GM21390 (cell line): Measurements from ENCODE around the gene RPL3.
"Not testable (repeated sequence)": the region's sequence is repeated elsewhere in the genome, so short reads cannot be mapped to it uniquely, and the experiment has no call there.

Experiments
- ATAC-seq: cut with Tn5 transposase; IDR thresholded peaks from one replicate; pipeline ENCODE4 v1.9.1; 2021; ENCODE audit not compliant: unreplicated experiment

Gene RPL3

DNA sequence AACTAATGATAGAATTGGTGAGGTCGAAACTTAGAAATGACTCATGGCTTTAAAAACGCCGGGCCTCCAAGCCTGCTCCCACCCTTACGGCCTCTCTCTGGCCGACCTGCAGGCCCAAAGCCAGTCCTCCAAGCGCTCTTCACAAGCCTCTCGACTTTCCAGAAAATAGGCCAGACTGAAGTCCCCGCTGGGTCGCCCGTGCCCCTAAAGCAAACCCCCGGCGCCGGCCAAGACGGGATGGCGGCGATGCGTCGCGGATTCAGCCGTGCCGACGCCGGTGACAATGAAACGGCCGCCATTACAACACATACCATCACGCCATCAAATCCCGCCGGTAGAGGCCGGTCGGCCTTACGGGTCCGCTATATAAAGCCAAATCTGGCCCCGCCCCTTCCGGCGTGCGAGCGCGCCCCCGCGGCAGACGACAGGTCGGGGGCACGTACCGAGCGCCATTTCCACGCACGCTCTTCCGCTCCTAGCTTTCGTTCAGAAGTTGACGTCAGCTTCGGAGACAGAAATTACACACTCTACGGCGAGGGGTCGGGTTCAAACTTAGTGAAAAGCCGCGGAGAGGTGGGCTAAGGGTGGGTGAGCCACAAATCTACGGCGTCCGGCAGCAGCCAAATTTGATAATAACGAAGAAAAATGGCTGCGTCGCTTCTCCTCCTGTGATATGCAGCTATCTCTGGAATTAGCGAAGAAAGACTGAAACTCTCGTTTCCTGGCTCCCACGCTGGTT is at the start of gene RPL3:
RPL3 (minus strand) TSS at position 340 of the 739 bp plus-strand sequence; CDS start at position 314, 26 bp downstream.
- peak; percentile 70 for ATAC-seq

GRCh38 chr22:39369186-39369585 is 49.8 kb upstream of the RPL3 start:
- ATAC-seq: no peak

GRCh38 chr22:39368461-39368911 is 49.1 kb upstream of the RPL3 start:
- ATAC-seq: no peak

DNA sequence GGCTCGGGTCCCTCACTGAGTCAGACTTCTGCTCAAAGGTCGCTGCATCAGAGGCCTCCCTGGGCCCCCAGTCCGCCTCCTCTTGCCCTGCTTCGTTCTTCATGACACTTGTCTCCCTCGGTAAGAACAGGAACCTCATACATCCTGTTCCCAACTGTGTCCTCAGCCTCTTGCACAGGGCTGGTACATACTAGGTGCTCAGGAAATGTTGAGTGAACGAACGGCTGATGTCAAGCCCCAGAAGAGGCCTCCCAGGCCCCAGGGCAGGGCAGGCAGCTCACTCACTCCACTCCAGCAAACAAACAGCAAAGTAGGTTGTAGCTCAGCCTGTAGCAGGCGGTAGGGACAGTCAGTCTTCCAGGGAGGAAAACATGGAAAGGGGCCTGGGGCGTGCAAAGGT is 47.6 kb upstream of the RPL3 start:
- ATAC-seq: no peak

DNA sequence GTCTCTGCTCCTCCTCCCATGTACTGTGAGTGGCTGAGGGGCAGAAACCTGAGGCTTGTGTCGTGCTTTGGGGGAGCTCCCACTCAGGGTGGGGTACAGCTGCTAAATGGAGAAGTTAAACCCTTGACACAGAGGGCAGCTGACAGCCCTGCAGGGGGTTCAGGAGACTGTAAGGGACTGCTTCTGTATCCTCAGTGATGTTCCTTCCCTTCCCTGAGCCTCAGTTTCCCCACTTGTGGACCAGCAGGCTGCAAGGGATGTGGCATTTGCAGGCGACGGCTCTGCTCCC is 46.0 kb upstream of the RPL3 start:
- no peak for ATAC-seq

- no peak for ATAC-seq
Observed at GRCh38 chr22:39364714-39365491, 45.5 kb upstream of the RPL3 start.

DNA sequence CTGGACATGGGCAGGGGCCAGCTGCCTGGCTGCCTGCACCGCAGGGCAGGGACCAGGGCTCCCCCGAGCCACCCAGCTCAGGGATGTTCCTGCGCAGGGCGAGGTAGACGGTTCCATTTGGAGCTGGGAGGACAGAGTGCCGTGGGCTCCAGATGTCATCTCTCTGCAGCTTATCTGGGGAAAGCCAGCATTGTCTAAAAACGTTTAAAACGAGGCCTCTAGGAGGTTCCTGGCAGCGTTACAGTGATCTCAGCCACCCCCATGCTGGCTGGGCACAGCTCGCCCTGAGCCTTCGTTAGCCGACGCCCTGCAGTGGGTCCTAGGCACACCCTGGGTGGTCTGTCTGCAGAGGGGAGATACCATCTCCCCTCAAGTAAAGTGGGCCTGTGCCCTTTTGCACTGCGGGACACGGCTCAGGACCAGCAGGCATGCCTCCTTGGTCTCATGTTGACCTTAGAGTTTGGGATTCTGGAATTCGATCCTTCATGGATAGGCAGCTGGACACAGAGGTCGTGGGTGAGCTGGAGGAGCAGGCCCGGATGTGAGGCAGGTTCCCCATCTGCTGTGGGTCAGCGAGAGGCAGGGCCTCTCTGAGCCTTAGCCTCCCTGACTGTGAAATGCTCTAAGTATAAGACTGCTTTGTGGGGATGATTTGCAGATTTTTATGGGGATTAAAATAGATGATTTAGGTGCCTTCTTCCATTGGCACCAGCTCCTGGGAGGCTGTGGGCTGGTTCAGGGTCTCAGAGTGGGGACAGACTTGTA is 44.5 kb upstream of the RPL3 start:
- no peak for ATAC-seq

DNA sequence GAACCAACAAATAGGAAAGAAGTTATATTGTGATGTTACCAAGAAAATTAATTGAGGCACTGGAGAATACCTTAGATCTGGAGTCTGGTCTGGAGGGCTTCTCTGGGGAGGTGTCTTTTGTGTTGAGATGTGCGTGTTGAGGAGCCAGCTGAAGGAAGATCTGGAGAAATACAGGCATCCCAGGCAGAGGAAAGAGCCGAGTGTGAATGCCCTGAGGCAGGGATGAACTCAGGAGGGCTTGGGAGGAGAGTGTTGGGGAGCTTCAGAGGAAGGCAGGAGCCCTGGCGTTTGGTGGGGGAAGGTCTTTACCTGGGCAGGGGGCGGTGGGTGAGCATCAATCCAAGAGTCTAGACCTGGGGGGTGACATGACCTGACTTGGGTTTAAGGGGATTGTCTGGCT is 43.5 kb upstream of the RPL3 start:
- ATAC-seq: no peak

DNA sequence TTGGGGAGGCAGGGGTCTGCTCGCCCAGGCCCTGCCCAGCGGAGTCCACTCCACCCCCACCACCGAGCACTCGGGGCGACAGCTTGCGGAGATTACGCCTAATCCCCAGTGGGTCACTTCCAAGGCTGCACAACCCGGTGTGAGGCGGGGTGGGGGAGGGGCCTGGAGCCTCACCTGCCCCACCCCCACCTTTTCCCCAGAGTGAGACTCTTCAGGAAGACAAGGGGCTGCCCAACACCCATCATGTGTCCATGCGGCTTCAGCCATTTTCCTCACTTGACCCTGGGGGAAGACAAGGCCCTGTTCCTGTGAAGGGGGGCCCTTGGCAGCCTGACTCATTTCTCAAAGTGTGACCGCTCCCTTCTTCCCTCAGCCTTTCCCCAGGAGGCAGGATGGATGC is 42.8 kb upstream of the RPL3 start:
- no peak for ATAC-seq

DNA sequence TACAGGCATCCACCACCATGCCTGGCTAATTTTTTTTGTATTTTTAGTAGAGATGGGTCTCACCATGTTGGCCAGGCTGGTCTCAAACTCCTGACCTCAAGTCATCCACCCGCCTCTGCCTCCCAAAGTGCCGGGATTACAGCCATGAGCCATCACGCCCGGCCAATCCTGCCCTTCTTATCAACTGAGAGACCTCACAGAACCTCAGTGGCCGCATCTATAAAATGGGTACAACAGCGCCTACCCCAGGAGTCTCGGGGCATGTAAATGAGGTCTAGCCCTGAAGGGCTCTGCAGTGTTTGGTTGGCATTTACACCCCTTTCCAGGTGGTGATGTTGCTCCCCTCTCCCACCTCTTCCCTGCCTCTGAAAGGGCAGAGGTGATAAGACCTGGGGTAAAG is 42.1 kb upstream of the RPL3 start:
- no peak for ATAC-seq

- no peak for ATAC-seq
Observed at GRCh38 chr22:39360674-39361413, 41.4 kb upstream of the RPL3 start.

GRCh38 chr22:39360242-39360641 is 40.8 kb upstream of the RPL3 start:
- no peak for ATAC-seq

GRCh38 chr22:39359659-39360195 is 40.3 kb upstream of the RPL3 start:
- ATAC-seq: no peak

DNA sequence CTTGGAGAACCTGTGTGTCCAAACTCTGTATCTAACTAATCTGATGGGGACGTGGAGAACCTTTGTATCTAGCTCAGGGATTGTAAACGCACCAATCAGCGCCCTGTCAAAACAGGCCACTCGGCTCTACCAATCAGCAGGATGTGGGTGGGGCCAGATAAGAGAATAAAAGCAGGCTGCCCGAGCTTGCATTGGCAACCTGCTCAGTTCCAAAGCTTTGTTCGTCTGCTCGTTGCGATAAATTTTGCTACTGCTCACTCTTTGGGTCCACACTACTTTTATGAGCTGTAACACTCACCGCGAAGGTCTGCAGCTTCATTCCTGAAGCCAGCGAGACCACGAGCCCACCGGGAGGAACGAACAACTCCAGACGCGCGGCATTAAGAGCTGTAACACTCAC is 38.8 kb upstream of the RPL3 start:
- not testable (repeated sequence) for ATAC-seq

GRCh38 chr22:39357110-39358108 is 38.0 kb upstream of the RPL3 start:
- not testable (repeated sequence) for ATAC-seq

- ATAC-seq: no peak
Observed at GRCh38 chr22:39356464-39356863, 37.0 kb upstream of the RPL3 start.

- ATAC-seq: not testable (repeated sequence)
Observed at GRCh38 chr22:39355805-39356204, 36.4 kb upstream of the RPL3 start.

- ATAC-seq: no peak
Observed at GRCh38 chr22:39355080-39355479, 35.7 kb upstream of the RPL3 start.

DNA sequence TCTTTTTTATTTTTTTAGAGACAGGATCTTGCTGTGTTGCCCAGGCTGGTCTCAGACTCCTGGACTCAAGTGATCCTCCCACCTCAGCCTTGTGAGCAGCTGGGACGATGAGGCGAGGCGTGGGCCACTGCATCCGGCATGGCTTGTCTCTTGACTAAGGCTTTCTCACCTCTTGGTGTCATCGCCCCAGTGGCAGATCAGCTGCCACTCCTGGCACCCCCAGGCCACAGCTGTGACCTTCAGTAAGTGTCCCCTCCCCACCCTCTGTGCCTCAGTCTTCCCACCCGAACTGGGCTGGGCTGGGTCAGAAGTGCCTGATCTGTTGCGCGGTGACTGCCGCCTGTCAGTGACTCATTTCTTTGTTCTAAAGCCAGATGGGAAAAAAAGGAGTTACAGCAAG is 33.9 kb upstream of the RPL3 start:
- no peak for ATAC-seq
